Duodenal mucosa (tissue), 2 donors: Measurements from ENCODE around the gene OR2G6.
"Not testable (repeated sequence)": the region's sequence is repeated elsewhere in the genome, so short reads cannot be mapped to it uniquely, and the experiment has no call there.

Source experiments
- H3K27ac ChIP-seq: one replicate; pipeline ENCODE4 v1.7.0; 2013; ENCODE audit warnings: low read depth, low read length
- H3K27me3 ChIP-seq, 2 donors: one replicate each; pipeline ENCODE4 v1.7.0; 2013; ENCODE audit warnings: low read length in 2 of 2, control low read depth in 1 of 2; ENCODE audit not compliant: insufficient read depth in 2 of 2, control insufficient read depth in 1 of 2
- H3K36me3 ChIP-seq, 2 donors: one replicate each; pipeline ENCODE4 v1.7.0; 2013; ENCODE audit warnings: low read length in 2 of 2, control low read depth in 1 of 2; ENCODE audit not compliant: insufficient read depth in 2 of 2, control insufficient read depth in 1 of 2
- H3K4me1 ChIP-seq, 2 donors: one replicate each; pipeline ENCODE4 v1.7.0; 2013; ENCODE audit warnings: low read length in 2 of 2, control low read depth in 1 of 2; ENCODE audit not compliant: insufficient read depth in 2 of 2, control insufficient read depth in 1 of 2
- H3K4me3 ChIP-seq, 2 donors: one replicate each; pipeline ENCODE4 v1.7.0; 2013; ENCODE audit warnings: low read length in 2 of 2, low read depth in 1 of 2
- H3K9ac ChIP-seq, 2 donors: one replicate each; pipeline ENCODE4 v1.7.0; 2013; ENCODE audit warnings: low read length in 2 of 2, low read depth in 1 of 2
- H3K9me3 ChIP-seq, 2 donors: one replicate each; pipeline ENCODE4 v1.7.0; 2013; ENCODE audit warnings: low read length in 2 of 2, control low read depth in 1 of 2; ENCODE audit not compliant: control insufficient read depth in 1 of 2

OR2G6 gene

DNA sequence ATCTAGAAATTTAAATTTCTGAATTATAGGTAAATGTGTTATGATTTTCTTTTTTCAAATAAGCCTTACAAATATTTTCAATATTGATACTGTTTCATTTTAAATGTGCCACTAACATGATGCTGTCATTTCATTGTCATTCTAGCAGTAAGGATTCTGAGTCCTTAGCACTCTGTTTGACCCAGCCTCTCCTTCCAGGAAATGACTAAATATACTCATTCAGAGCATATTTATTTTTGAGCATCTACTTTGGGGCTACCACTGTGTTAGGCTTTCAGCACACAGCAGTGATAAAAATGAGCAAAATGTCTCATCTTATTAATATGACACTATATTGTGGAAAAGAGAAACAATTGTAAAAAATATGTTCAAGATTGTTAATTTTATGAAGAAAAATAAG, 2.3 kb downstream of the OR2G6 start:
- not testable (repeated sequence) for H3K9me3 ChIP-seq, H3K4me3 ChIP-seq, H3K27ac ChIP-seq, H3K36me3 ChIP-seq, H3K27me3 ChIP-seq, H3K4me1 ChIP-seq, H3K9ac ChIP-seq

GRCh38 chr1:248521856-248522255, 14.0 kb downstream of the OR2G6 start:
- Histone ChIP-seq H3K4me1 (no peaks in the 10 kb centered on the region), H3K27ac (no peak overlapping the region), H3K4me3 (no peak overlapping the region), H3K36me3 (no peaks in the 10 kb centered on the region), H3K27me3 (no peaks in the 10 kb centered on the region), H3K9ac (no peak overlapping the region), H3K9me3 (peaks cover 2 to 3% of the 10 kb centered on the region in 2 donors)

- H3K4me3 ChIP-seq, H3K9ac ChIP-seq, H3K36me3 ChIP-seq, H3K9me3 ChIP-seq, H3K27me3 ChIP-seq, H3K4me1 ChIP-seq, H3K27ac ChIP-seq: not testable (repeated sequence)
Measured at GRCh38 chr1:248537449-248537848, 29.6 kb downstream of the OR2G6 start.

GRCh38 chr1:248547383-248547782, 39.5 kb downstream of the OR2G6 start:
- H3K36me3 ChIP-seq, H3K9ac ChIP-seq, H3K4me3 ChIP-seq, H3K4me1 ChIP-seq, H3K27ac ChIP-seq, H3K9me3 ChIP-seq, H3K27me3 ChIP-seq: not testable (repeated sequence)

GRCh38 chr1:248551027-248551426, 43.2 kb downstream of the OR2G6 start:
- not testable (repeated sequence) for H3K27me3 ChIP-seq, H3K9me3 ChIP-seq, H3K36me3 ChIP-seq, H3K9ac ChIP-seq, H3K4me3 ChIP-seq, H3K27ac ChIP-seq, H3K4me1 ChIP-seq

GRCh38 chr1:248562672-248563071, 54.8 kb downstream of the OR2G6 start, which contains the start of gene OR2T29:
OR2T29 (minus strand) TSS chr1:248562772; CDS start chr1:248559491, 3,281 bp downstream.
- not testable (repeated sequence) for H3K4me1 ChIP-seq, H3K27ac ChIP-seq, H3K4me3 ChIP-seq, H3K9me3 ChIP-seq, H3K36me3 ChIP-seq, H3K27me3 ChIP-seq, H3K9ac ChIP-seq

DNA sequence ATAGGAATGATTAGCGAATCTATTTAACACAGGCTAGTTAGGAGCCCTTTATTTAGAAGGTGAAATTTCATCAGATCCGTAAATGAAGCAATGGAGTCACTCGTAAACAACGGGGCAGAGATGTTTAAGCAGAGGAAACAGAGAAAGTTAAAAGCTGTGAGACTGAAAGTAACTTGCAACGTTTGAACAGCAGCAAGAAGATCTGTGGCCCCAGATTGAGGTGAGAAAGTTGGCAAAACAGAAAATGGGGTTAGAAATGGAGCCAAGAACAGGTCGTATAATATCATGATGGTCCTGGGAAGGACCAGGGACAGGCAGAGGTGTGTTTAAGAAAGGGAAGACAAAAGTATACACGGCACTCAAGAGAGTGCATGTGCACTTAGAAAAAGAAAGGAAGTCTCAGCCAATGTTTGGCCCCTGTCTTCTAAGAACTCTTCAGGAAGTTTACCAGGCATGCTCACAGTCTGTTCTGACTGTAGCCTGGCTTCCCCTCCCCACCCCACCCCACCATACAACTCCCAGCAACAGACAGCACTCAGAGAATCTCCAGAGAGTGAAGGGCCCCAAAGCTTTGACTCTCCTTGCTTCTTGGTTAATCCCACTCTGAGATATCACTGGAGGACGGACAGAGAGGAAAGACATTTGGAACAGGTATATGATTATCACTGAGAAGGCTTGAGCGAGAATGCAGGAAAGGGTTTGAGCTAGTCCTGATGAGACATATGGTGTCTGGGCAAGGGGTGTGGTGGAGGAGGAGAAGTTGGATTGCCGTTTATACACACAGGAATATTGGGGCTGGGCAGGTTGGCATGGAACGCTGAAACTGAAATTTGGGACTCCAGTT, 57.9 kb downstream of the OR2G6 start:
- not testable (repeated sequence) for H3K36me3 ChIP-seq, H3K9ac ChIP-seq, H3K9me3 ChIP-seq, H3K27me3 ChIP-seq, H3K27ac ChIP-seq, H3K4me1 ChIP-seq, H3K4me3 ChIP-seq

DNA sequence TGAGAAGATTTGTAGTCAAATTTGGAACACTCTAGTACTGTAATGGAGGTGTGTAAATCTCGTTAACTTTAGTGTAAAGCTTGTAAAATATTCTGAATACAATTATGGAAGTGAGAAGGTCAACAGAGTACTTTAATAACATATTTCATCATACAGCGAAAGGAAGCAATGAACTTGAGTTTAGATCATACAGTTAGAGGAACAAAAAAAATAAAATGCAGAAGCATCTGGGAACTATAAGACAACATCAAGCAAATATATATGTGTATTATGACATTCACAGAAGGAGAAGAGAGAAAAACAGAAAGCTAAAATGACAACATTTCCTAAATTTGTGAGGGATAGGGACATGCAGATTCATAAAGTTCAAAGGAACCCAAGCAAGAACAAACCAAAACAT, 61.2 kb downstream of the OR2G6 start:
- H3K9me3 ChIP-seq, H3K4me3 ChIP-seq, H3K9ac ChIP-seq, H3K36me3 ChIP-seq, H3K27me3 ChIP-seq, H3K4me1 ChIP-seq, H3K27ac ChIP-seq: not testable (repeated sequence)

DNA sequence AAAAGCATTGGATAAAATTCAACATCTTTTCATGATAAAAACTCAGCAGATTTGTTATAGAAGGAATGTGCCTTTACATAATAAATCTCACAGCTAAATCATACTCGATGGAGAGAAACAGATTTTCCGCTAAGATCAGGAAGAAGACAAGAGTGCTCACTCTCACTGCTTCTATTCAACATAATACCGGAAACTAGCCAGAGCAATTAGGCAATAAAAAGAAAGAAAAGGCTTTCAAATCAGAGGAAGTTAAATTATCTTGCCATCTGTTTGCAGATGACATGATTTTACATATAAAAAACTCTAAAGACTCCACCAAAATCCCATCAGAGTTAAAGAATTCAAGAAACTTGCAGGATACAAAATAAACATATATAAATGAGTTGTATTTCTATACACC, 62.9 kb downstream of the OR2G6 start:
- not testable (repeated sequence) for H3K4me1 ChIP-seq, H3K9me3 ChIP-seq, H3K27ac ChIP-seq, H3K4me3 ChIP-seq, H3K36me3 ChIP-seq, H3K27me3 ChIP-seq, H3K9ac ChIP-seq

- H3K4me1 ChIP-seq, H3K9ac ChIP-seq, H3K4me3 ChIP-seq: not testable (repeated sequence)
Measured at GRCh38 chr1:248572049-248572448, 64.2 kb downstream of the OR2G6 start.

GRCh38 chr1:248573856-248574255, 66.0 kb downstream of the OR2G6 start:
- H3K4me3 ChIP-seq, H3K27me3 ChIP-seq, H3K36me3 ChIP-seq, H3K4me1 ChIP-seq, H3K9ac ChIP-seq, H3K9me3 ChIP-seq, H3K27ac ChIP-seq: not testable (repeated sequence)

More at GRCh38 chr1:248572049-248572448, 64.2 kb downstream of the OR2G6 start:
- H3K27ac ChIP-seq, H3K9me3 ChIP-seq, H3K27me3 ChIP-seq, H3K36me3 ChIP-seq: not testable (repeated sequence)
